GM12873 (cell line): ENCODE measurements around the gene EFTUD2.

ENCODE experiments used
- TF ChIP-seq, protein P1 (sequence below): IDR thresholded peaks from 2 replicates; pipeline ENCODE4 v1.5.1; 2012; ENCODE audit warnings: low read depth, mild to moderate bottlenecking, moderate library complexity, low read length, control low read depth; ENCODE audit not compliant: insufficient read depth; ENCODE audit errors: missing control alignments

EFTUD2 gene

DNA sequence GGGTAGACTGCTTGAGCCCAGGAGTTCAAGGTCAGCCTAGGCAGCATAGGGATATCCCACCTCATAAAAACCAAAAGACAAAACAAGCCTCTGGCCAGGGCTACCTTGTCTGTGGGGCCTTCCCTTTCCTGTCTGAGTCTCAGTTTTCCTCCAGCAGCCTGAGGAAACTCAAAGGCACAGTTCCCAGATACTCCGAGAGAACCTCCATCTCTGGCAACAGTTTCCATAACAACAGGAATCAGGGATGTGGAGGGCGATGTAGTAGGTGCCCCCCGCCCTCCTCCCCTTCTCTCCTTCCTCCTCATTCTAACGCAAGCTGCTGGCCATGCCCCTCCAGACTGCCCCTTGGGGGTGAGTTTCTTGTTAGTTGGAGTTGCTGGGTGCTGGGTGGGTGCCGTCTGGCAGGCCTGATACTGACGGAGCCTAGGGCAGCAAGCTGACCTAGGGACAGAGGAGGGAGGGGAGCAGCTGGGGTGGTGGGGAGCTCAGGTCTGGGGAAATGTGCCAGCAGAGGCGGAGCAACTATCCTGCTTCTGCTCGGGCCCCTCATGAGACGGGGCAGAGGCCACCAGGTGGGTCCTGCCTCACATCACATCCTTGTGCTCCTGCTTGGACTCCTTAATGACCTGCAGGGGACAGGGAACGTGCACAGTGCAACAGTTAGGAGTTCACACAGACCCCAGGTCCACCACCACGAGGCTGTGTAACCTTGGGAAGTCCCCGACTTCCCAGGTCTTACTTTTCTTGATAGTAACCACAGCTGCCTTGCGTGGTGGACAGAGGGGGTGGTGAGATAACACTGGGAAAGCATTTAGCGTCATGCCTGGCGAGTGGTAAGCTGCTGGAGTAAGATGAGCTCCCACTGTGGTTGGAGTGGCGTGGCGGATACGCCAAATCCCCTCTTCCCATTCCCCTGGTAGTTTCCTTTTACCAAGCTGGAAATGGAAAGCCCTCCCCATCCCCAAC, 7.8 kb upstream of the EFTUD2 start:
- TF ChIP-seq, protein P1, sequence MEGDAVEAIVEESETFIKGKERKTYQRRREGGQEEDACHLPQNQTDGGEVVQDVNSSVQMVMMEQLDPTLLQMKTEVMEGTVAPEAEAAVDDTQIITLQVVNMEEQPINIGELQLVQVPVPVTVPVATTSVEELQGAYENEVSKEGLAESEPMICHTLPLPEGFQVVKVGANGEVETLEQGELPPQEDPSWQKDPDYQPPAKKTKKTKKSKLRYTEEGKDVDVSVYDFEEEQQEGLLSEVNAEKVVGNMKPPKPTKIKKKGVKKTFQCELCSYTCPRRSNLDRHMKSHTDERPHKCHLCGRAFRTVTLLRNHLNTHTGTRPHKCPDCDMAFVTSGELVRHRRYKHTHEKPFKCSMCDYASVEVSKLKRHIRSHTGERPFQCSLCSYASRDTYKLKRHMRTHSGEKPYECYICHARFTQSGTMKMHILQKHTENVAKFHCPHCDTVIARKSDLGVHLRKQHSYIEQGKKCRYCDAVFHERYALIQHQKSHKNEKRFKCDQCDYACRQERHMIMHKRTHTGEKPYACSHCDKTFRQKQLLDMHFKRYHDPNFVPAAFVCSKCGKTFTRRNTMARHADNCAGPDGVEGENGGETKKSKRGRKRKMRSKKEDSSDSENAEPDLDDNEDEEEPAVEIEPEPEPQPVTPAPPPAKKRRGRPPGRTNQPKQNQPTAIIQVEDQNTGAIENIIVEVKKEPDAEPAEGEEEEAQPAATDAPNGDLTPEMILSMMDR = no peak

DNA sequence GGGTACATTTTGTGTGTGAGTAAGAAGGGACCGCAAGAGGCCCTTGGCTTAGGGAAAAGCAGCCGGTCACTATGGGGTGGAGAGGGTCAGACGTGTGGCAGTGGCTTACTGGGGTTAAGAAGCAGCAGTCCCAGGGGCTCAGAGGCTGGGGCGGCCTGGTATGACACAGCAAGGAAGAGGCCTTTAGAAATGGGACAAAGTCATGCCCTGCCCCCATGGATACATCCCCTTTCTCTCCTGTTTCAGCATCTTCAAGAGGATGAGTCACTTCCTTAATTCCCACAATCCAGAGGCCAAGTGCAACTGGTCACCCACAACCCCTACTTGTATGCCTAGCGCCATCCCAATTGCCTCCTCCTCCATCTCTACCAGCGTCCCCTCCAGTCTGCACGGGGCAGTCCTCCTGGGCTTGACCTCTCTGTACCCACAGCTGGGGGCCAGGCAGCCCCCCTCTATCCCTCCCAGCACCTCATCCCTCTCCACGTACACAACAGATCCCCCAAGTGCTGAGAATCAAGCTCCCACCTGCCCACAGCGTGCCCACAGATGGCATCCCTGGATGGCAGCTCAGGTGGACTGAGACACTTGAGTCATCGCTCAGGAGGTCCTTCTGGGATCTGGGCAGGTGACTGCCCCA, 6.9 kb upstream of the EFTUD2 start:
- TF ChIP-seq, protein P1 = no peak

DNA sequence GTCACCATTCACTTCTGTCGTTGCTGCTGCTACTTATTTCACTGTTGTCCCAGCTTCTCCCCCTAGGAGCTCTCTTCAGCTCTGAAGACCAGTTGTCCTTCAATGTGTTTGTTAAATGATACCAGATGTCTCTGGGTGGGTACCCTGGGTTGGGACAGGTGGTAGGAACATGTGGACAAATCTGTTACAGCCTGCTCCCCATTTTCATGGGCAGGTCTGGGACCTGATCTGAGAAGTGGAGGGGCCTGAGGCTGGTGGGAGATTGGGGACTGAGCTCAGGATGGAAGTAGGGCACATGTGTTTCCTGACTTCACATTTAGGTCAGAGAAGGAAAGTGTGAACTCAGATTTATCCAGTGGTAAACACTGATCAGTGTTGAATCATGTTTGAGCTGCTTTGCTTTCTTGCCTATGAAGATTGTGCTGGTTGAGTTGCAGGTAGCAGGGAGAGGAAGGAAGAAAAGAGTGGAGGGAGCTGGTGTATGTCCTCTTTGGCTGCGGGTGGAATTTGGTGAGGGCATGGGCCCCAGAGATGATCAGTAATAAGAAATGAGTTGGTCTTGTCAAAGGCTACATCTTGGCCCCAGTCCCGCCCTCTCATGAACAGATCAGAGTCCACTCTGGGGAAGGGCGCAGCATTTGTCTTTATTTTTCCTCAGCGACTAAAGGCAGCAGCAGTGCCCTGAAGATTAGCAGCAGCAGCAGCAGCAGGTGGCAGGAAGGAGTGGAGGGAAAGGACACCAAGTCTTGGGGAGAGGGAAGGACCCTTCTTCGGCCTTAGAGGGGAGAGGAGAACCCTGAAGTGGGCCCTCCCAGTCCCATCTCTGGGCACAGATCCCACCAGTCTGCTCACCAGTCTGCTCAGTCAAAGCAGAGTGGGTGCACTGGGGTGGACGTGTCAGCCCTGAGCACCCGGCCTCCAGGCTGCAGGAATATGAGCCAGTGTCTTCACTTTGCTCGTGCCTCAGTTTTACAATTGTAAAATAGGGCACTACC, 6.1 kb upstream of the EFTUD2 start:
- TF ChIP-seq, protein P1 = no peak

DNA sequence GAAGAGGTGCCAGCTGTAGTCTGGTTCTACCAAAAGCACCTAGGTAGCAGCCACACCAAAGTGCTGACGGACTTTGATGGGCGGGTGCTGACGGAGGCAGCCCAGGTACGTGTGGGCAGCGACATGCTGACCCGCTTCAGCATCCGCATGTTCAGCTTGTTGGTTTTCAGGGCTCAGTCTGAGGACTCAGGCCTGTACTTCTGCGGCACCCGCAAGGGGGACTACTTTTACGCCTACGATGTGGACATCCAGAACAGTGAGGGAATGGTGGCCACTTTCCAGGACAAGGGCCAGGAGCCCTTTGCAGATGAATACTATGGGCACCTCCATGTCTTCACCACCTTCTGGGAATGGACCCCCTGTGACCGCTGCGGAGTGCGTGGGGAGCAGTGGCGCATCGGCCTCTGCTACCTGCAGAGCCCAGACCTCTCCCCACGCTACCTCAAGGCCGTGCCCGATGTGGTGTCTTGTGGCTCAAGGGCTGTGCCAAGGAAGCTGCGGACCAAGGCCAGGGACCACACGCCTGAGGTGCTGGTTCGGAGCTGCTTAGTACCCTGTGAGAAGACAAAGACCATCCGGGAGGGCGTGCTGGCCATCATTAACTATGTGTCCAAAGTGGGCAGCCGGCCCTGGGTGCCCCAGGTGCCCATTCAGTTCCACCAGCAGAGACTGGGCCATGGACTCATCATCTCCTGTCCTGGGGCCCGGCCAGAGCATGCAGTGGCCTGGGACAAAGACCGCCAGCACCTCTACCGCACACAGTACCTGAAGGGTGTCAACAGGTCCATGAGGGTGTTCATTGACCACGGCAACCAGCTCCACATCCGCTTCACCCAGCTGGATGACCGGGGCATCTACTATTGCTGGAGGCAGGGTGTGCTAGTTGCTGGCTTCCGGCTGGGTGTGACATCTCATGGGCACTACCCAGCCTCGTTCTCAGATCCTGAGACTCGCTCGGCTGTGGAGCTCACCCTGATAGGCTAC, 5.0 kb upstream of the EFTUD2 start:
- TF ChIP-seq, protein P1 = no peak

DNA sequence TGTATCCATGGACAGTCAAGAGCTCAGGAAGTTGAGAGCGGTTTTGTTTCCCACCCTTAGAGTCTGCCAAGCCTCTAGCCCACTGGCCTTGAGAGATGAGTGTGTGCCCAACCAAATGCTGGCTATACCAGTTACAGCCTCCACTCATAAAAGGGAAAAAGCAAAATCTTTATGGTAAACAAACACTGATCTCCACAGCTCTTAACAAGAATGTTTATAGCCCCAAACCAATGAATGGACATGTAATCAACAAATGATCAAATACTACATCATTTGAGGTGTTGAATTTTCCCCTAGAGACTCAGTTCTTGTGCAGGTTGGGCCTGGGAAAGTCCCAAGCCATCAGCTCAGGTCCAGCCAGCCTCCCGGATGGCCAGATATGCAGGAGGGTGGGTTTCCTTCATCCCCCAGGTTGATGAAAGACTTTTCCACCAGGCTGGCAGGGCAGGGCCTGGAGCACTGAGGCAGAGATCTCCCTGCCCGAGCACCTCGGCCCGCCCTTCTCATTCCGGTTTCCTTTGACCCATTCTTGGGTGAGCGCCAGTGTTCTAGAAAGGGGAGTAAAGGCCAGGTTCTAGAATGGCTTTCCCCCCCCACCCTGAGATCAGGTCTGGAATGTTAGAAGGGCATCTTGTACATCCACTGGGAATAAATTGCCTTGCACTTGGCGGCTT, 3.9 kb upstream of the EFTUD2 start:
- TF ChIP-seq, protein P1 = no peak

DNA sequence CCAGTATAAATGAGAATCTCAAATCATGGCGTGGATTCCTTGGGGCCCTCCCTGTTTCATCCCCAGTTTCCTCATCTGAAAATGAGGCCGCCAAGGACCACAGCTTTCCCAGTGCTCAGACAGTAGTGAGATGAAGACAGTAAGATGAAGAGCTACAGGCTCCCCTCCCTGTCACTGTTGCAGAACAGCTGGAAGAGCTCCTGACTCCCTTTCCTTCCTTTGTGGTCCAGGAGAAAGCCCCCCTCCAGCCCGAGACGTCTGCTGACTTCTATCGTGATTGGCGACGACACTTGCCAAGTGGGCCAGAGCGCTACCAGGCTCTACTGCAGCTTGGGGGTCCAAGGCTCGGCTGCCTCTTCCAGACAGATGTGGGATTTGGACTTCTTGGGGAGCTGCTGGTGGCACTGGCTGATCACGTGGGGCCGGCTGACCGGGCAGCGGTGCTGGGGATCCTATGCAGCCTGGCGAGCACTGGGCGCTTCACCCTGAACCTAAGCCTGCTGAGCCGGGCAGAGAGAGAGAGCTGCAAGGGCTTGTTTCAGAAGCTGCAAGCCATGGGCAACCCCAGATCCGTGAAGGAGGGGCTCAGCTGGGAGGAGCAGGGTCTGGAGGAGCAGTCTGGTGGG, 3.0 kb upstream of the EFTUD2 start:
- TF ChIP-seq, protein P1 = no peak
